Psoas muscle (tissue), 8 donors: ENCODE results near the gene HERC3. TPM values are rescaled to one million over a fixed set of nuclear protein-coding genes. Genes with fewer than 3 reads are reported as not detected.

Experiments
- ATAC-seq, 4 donors: fragments of 200-7000 bp; cut with Tn5 transposase; one replicate each; pipeline ENCODE4 v1.9.1; 2020; ENCODE audit warnings: moderate library complexity in 3 of 4, mild to moderate bottlenecking in 2 of 4
- DNase-seq, 2 donors: peaks; one replicate each; pipeline ENCODE4 v3.0.0-alpha.2; 2020
- H3K27ac ChIP-seq: fragments of 200-600 bp; one replicate; pipeline ENCODE4 v1.8.0; 2022
- H3K27me3 ChIP-seq, 3 donors: fragments of 200-600 bp in 1 of 3; one replicate each; pipeline versions ENCODE4 v1.6.1 to v1.8.0; 2013 to 2022; ENCODE audit warnings: low read length in 2 of 3, mild to moderate bottlenecking in 2 of 3, moderate library complexity in 1 of 3; ENCODE audit not compliant: insufficient read depth in 3 of 3
- H3K36me3 ChIP-seq, 2 donors: fragments of 200-600 bp in 1 of 2; one replicate each; pipeline versions ENCODE4 v1.6.1 to v1.8.0; 2013 to 2022; ENCODE audit warnings: low read depth in 1 of 2, mild to moderate bottlenecking in 1 of 2, moderate library complexity in 1 of 2; ENCODE audit not compliant: insufficient read depth in 1 of 2
- H3K4me1 ChIP-seq: fragments of 200-600 bp; one replicate; pipeline ENCODE4 v1.8.0; 2022
- H3K4me3 ChIP-seq: fragments of 200-600 bp; one replicate; pipeline ENCODE4 v1.8.0; 2022; ENCODE audit warnings: mild to moderate bottlenecking
- H3K9me3 ChIP-seq: fragments of 200-600 bp; one replicate; pipeline ENCODE4 v1.8.0; 2022
- WGBS, 3 donors: extraction: QIAGEN DNeasy Blood & Tissue Kit; methylation state at CpG; one replicate each; pipeline versions ENCODE4 v1.1.6 to v1.1.7; 2013; 5-methylcytosine and 5-hydroxymethylcytosine counted together
- intact Hi-C, 2 donors: fragments of 100-400 bp; cut with DNase I; formaldehyde crosslinking; loops; one replicate each; pipeline versions ENCODE4 v1.11.0 to v1.14.2; 2022
- polyA plus RNA-seq, 3 donors: library from polyadenylated mRNA; stranded (reverse); fragments of 200-250 nt; gene quantifications; one replicate each; pipeline ENCODE4 v1.2.3, GENCODE V29; 2013
- total RNA-seq, 4 donors: library from RNA; stranded (reverse); fragmentation: NEBNext Ultra II Directional in 2 of 4; extraction: Animal tissue kit (Norgen Biotek cat#: 25700) in 2 of 4; gene quantifications; one replicate each; pipeline versions ENCODE4 v1.2.1 to v1.2.4, GENCODE V29; 2021 to 2023
- TF ChIP-seq, protein P1 (sequence below): fragments of 200-600 bp; IDR thresholded peaks from one replicate; pipeline ENCODE4 v1.8.0; 2022; ENCODE audit warnings: antibody characterized with exemption
- donor health status: healthy with polysubstance abuse.
- donor health status: DM: no; HTN: no; CAD: no; lungs with moderate emphysema.
- donor health status: Bipolar disorder and iron deficiency.
- donor health status: healthy.
- donor health status: DM: yes; HTN: yes; CAD: no.
- donor health status: DM: no; HTN: no; CAD: no.
- donor health status: DM: no; HTN: no; CAD: no.
- donor health status: DM: yes; HTN: yes; CAD: no.

The HERC3 gene
- total and polyA plus RNA-seq, 7 donors = 9.5 to 35.8 (median 20.4) TPM

DNA sequence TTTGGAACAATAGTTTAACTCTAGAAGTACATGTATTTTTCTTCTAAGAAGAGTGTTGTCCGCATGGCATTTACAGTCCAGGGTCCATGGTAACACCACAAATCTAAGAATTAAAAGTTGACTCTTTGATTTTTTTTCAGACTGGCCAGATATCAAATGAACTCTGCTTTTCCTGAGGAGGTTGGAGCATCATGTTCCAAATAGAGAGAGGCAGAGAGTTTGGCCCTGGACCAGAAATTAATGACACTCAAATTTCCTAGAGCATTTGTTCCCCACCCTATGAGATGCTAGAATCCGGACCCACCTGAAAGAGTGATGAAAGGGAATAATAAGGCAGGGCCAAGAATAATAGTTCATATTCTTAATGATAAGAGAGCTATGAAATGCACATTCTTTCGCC lies 152.3 kb downstream of the HERC3 start:
- TF ChIP-seq, protein P1, sequence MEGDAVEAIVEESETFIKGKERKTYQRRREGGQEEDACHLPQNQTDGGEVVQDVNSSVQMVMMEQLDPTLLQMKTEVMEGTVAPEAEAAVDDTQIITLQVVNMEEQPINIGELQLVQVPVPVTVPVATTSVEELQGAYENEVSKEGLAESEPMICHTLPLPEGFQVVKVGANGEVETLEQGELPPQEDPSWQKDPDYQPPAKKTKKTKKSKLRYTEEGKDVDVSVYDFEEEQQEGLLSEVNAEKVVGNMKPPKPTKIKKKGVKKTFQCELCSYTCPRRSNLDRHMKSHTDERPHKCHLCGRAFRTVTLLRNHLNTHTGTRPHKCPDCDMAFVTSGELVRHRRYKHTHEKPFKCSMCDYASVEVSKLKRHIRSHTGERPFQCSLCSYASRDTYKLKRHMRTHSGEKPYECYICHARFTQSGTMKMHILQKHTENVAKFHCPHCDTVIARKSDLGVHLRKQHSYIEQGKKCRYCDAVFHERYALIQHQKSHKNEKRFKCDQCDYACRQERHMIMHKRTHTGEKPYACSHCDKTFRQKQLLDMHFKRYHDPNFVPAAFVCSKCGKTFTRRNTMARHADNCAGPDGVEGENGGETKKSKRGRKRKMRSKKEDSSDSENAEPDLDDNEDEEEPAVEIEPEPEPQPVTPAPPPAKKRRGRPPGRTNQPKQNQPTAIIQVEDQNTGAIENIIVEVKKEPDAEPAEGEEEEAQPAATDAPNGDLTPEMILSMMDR = no peak
- peaks cover 19% of the 10 kb centered on the region for H3K4me1 ChIP-seq
- peaks cover 7 to 93% of the 10 kb centered on the region in 2 donors for H3K36me3 ChIP-seq
- H3K9me3 ChIP-seq = no peaks in the 10 kb centered on the region
- no peak for ATAC-seq
- H3K27me3 ChIP-seq = no peaks in the 10 kb centered on the region
- intact Hi-C loops = loop anchor here in 1 of 2 donors (5.0 kb wide), 1 partner anchor 43 kb away; no protein-coding TSS in a partner anchor
- WGBS, 3 donors = 75 to 88% (median 76%) methylated on average over 3 of the region's 3 CpGs
- no peak overlapping the region for H3K27ac ChIP-seq
- no peak overlapping the region for H3K4me3 ChIP-seq
- no peak for DNase-seq

DNA sequence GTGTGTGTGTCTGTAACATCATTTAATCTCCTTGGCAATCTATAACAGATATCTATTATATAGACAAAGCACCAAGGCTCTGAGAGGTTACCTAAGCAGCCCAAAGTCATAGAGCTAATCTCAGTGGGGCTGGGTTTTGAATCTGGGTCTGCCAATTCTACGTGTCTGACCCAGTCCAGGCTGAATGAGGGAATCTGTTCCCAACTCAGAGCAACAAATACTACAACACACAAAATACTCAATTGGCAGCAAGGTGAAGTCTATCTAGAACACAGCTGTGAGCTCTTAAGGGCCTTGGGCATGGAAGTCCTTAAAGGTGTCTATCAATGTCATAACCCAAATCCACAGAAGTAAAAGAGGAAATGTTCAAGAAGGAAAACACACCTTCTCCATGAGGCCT lies 152.9 kb downstream of the HERC3 start:
- Histone ChIP-seq H3K9me3 (no peaks in the 10 kb centered on the region), H3K27ac (peak overlapping the region; percentile 26), H3K4me1 (peaks cover 19% of the 10 kb centered on the region), H3K4me3 (no peak overlapping the region), H3K27me3 (no peaks in the 10 kb centered on the region), H3K36me3 (peaks cover 7 to 97% of the 10 kb centered on the region in 2 donors)
- TF ChIP-seq, protein P1 = no peak
- 42 to 63% (median 50%) methylated on average over 1 of the region's 1 CpG for WGBS, 3 donors
- no peak for DNase-seq
- intact Hi-C loops = no loop called here
- ATAC-seq = peak in 1 of 4 donors; percentile 29

DNA sequence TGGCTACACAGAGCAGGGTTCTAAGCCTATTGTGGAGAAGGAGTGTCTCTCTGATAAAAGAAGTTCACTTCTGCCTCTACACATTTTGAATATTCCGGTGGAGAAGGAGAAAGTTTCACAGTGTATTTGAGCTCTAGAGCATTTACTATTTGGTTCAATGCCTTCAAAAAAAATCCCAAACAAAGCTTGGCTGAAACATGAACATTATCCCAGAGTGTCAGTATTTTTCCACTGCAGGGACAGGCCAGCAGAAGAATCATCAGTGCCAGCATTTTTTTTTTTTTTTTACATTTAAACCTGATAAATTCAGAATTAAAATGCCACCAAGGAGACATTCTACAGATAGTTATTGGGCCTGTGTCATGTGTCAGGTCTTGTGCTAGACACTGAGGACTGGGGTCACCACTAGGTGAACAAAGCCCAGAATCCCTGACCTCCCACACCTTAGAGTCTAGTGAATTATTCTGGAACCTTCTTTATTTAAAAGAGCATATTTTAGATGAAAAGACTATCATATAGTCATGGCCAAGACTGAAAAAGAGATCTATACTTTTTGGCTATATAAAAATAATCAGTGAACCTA lies 153.4 kb downstream of the HERC3 start:
- H3K4me3 ChIP-seq = no peak overlapping the region
- ATAC-seq (peak in 1 of 4 donors; percentile 51), DNase-seq (no peak)
- TF ChIP-seq, protein P1 = no peak
- H3K27me3 ChIP-seq = no peaks in the 10 kb centered on the region
- WGBS, 3 donors = 40 to 49% (median 48%) methylated on average over 1 of the region's 1 CpG
- no peaks in the 10 kb centered on the region for H3K9me3 ChIP-seq
- intact Hi-C loops = no loop called here
- peak overlapping the region; percentile 26 for H3K27ac ChIP-seq
- H3K36me3 ChIP-seq = peaks cover 7 to 97% of the 10 kb centered on the region in 2 donors
- peaks cover 19% of the 10 kb centered on the region for H3K4me1 ChIP-seq

DNA sequence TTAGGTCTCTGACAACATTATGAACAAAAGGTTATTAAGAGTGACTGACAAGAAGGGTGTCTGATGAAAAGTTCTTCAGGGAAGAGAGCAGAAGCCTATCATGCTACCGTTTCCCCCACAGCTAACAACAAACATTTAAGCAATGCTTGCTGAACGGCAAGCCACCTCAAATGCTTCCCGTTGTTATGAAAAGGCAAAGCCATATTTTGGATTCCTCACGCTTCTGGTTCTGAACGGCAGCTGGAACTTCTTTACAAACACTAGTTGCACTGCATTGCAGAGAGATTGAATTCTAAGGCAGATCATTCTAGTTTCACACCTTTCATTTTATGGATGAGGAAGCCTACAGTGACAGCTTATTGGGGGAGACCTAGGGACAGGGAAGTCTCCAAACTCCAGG lies 153.9 kb downstream of the HERC3 start:
- intact Hi-C loops = no loop called here
- H3K4me3 ChIP-seq = no peak overlapping the region
- no peaks in the 10 kb centered on the region for H3K9me3 ChIP-seq
- WGBS, 3 donors = 24 to 39% (median 27%) methylated on average over 5 of the region's 5 CpGs
- TF ChIP-seq, protein P1 = no peak
- DNase-seq (no peak), ATAC-seq (peak in 2 of 4 donors; percentile 34 to 35)
- peaks cover 19% of the 10 kb centered on the region for H3K4me1 ChIP-seq
- H3K27me3 ChIP-seq = no peaks in the 10 kb centered on the region
- H3K27ac ChIP-seq = no peak overlapping the region
- peaks cover 7 to 97% of the 10 kb centered on the region in 2 donors for H3K36me3 ChIP-seq

DNA sequence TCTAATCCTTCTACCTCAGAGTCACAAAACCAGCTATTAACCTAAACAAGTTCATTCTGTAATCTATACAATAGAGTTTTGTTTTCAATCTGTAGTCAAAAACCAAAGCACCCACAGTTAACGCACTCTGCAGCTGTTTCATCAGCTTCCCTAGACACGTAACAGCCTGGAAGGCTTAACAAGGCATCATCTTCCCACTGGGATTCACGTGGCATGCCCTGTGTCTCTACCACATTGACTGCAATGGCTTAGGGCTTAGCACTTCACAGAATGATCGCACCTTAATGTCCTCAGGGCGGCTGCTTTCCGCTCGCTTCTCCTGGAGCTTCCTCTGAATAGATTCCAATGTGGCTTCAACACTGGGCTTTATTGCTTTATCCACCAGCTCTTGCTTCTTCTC lies 155.1 kb downstream of the HERC3 start:
- H3K27ac ChIP-seq = no peak overlapping the region
- TF ChIP-seq, protein P1 = no peak
- peak in 1 of 4 donors; percentile 67 for ATAC-seq
- WGBS, 3 donors = 89 to 93% (median 92%) methylated on average over 7 of the region's 7 CpGs
- peaks cover 19% of the 10 kb centered on the region for H3K4me1 ChIP-seq
- DNase-seq = no peak
- intact Hi-C loops = no loop called here
- H3K27me3 ChIP-seq = no peaks in the 10 kb centered on the region
- no peak overlapping the region for H3K4me3 ChIP-seq
- H3K9me3 ChIP-seq = no peaks in the 10 kb centered on the region
- H3K36me3 ChIP-seq = peaks cover 7 to 99% of the 10 kb centered on the region in 2 donors
